EH (cell line): ENCODE measurements around the gene GPC6.
"Not testable (repeated sequence)": the region's sequence is repeated elsewhere in the genome, so short reads cannot be mapped to it uniquely, and the experiment has no call there.

Source experiments
- DNase-seq: peaks from one replicate; pipeline ENCODE4 v3.0.0-alpha.2; 2015; ENCODE audit warnings: low read depth

Gene GPC6

GRCh38 chr13:94302847-94303565, 1076.4 kb downstream of the GPC6 start:
- DNase-seq = not testable (repeated sequence)

GRCh38 chr13:94303644-94304174, 1077.1 kb downstream of the GPC6 start:
- no peak for DNase-seq

GRCh38 chr13:94305033-94305432, 1078.4 kb downstream of the GPC6 start:
- DNase-seq = no peak

GRCh38 chr13:94305463-94305862, 1078.9 kb downstream of the GPC6 start:
- peak; percentile 83 for DNase-seq

GRCh38 chr13:94305934-94306333, 1079.3 kb downstream of the GPC6 start:
- DNase-seq = peak; percentile 18

- DNase-seq = no peak
Measured at GRCh38 chr13:94308832-94309231, 1082.2 kb downstream of the GPC6 start.

GRCh38 chr13:94309576-94309975, 1083.0 kb downstream of the GPC6 start:
- DNase-seq = no peak

- peak; percentile 92 for DNase-seq
Measured at GRCh38 chr13:94309997-94310855, 1083.6 kb downstream of the GPC6 start.

- DNase-seq = peak; percentile 43
Measured at GRCh38 chr13:94311893-94312292, 1085.3 kb downstream of the GPC6 start.

GRCh38 chr13:94312511-94313216, 1086.1 kb downstream of the GPC6 start:
- DNase-seq = no peak

GRCh38 chr13:94313321-94313910, 1086.8 kb downstream of the GPC6 start:
- DNase-seq = no peak

- no peak for DNase-seq
Measured at GRCh38 chr13:94313926-94314325, 1087.3 kb downstream of the GPC6 start.

- DNase-seq = no peak
Measured at GRCh38 chr13:94315188-94315587, 1088.6 kb downstream of the GPC6 start.

- peak; percentile 62 for DNase-seq
Measured at GRCh38 chr13:94317063-94317491, 1090.5 kb downstream of the GPC6 start.

GRCh38 chr13:94318418-94318817, 1091.8 kb downstream of the GPC6 start:
- DNase-seq = peak; percentile 16

- DNase-seq = no peak
Measured at GRCh38 chr13:94319501-94319900, 1092.9 kb downstream of the GPC6 start.

- DNase-seq = peak; percentile 49
Measured at GRCh38 chr13:94322925-94323763, 1096.5 kb downstream of the GPC6 start.

GRCh38 chr13:94323764-94324758, 1097.5 kb downstream of the GPC6 start:
- no peak for DNase-seq

- DNase-seq = no peak
Measured at GRCh38 chr13:94324767-94325540, 1098.3 kb downstream of the GPC6 start.
